B cell (primary cell): ENCODE measurements around the gene RPS6KL1. TPM values are rescaled to one million over a fixed set of nuclear protein-coding genes. Genes with fewer than 3 reads are reported as not detected.

Experiments used
- ATAC-seq: fragments of 200-7000 bp; cut with Tn5 transposase; one replicate; pipeline ENCODE4 v1.10.0; 2021; ENCODE audit warnings: low read depth, mild to moderate bottlenecking, moderate number of reproducible peaks, moderate library complexity
- CTCF ChIA-PET: fragments of 350-600 bp; sonication (Branson Sonifier 250); formaldehyde crosslinking; loops from one replicate; lab custom pipeline; 2021; ENCODE audit warnings: antibody characterized with exemption, inconsistent platforms; lab: Charles Lee
- POLR2A ChIA-PET: fragments of 350-600 bp; sonication (Branson Sonifier 250); formaldehyde crosslinking; loops from one replicate; lab custom pipeline; 2021; ENCODE audit warnings: antibody characterized with exemption; lab: Charles Lee
- DNase-seq: peaks from one replicate; pipeline ENCODE4 v3.0.0; 2013
- H2AFZ ChIP-seq: 2 replicates; pipeline ENCODE4 v1.6.1; 2012; ENCODE audit warnings: mild to moderate bottlenecking, low read depth, low read length; ENCODE audit not compliant: insufficient read depth, poor library complexity, severe bottlenecking
- H3K27ac ChIP-seq, 2 donors: 1 replicate in 1 of 2; 2 replicates in 1 of 2; pipeline ENCODE4 v1.5.1; 2012 to 2013; ENCODE audit warnings: low read length in 2 of 2, mild to moderate bottlenecking in 2 of 2, moderate library complexity in 1 of 2
- H3K27me3 ChIP-seq, 4 experiments: fragments of 200-600 bp in 1 of 4; sonication (generic) in 1 of 4; replicated peaks in 1 of 4; 1 replicate in 2 of 4; 2 replicates in 2 of 4; pipeline versions ENCODE4 v1.6.1 to v1.7.0; 2013 to 2016; ENCODE audit warnings: low read length in 3 of 4, mild to moderate bottlenecking in 2 of 4, mixed read lengths in 1 of 4, moderate library complexity in 1 of 4; ENCODE audit not compliant: insufficient read depth in 4 of 4, control insufficient read depth in 3 of 4; ENCODE audit errors: control extremely low read depth in 1 of 4
- H3K36me3 ChIP-seq, 2 experiments: replicated peaks in 1 of 2; 1 replicate in 1 of 2; 2 replicates in 1 of 2; pipeline versions ENCODE4 v1.6.1 to v1.7.1; 2013; ENCODE audit warnings: low read length in 1 of 2; ENCODE audit not compliant: insufficient read depth in 2 of 2, control insufficient read depth in 1 of 2; ENCODE audit errors: control extremely low read depth in 1 of 2, extremely low read depth in 1 of 2
- H3K4me1 ChIP-seq, 2 donors: fragments of 200-600 bp in 1 of 2; sonication (generic) in 1 of 2; 1 replicate in 1 of 2; 2 replicates in 1 of 2; pipeline versions ENCODE4 v1.5.1 to v1.6.1; 2013 to 2017; ENCODE audit warnings: low read length in 2 of 2; ENCODE audit not compliant: control insufficient read depth in 2 of 2, insufficient read depth in 2 of 2
- H3K4me2 ChIP-seq: replicated peaks from 2 replicates; pipeline ENCODE3; 2012; ENCODE audit warnings: mild to moderate bottlenecking, low read depth, low read length; ENCODE audit not compliant: poor library complexity, severe bottlenecking
- H3K4me3 ChIP-seq, 5 experiments: fragments of 200-600 bp in 1 of 5; sonication (generic) in 1 of 5; 1 replicate in 3 of 5; 2 replicates in 2 of 5; pipeline versions ENCODE4 v1.5.1 to v1.7.0; 2011 to 2016; ENCODE audit warnings: low read length in 4 of 5, mild to moderate bottlenecking in 4 of 5, low read depth in 2 of 5, control low read depth in 1 of 5, moderate library complexity in 1 of 5; ENCODE audit not compliant: insufficient read depth in 1 of 5; ENCODE audit errors: control extremely low read depth in 1 of 5, extremely low read depth in 1 of 5
- H3K79me2 ChIP-seq: fragments of 200-600 bp; sonication (generic); one replicate; pipeline ENCODE4 v1.6.0; 2016; ENCODE audit warnings: low read length; ENCODE audit not compliant: control insufficient read depth, insufficient read depth
- H3K9ac ChIP-seq: fragments of 200-600 bp; sonication (generic); 2 replicates; pipeline ENCODE4 v1.6.1; 2017; ENCODE audit warnings: mild to moderate bottlenecking, low read length, moderate library complexity
- H3K9me3 ChIP-seq, 3 donors: one replicate each; pipeline versions ENCODE4 v1.6.1 to v1.7.1; 2013; ENCODE audit warnings: low read length in 2 of 3; ENCODE audit not compliant: control insufficient read depth in 2 of 3, insufficient read depth in 1 of 3; ENCODE audit errors: control extremely low read depth in 1 of 3
- H4K20me1 ChIP-seq: 2 replicates; pipeline ENCODE4 v1.6.0; 2012; ENCODE audit warnings: mild to moderate bottlenecking, low read length; ENCODE audit not compliant: insufficient read depth, control insufficient read depth, poor library complexity, severe bottlenecking
- H3K27ac Mint-ChIP-seq: one replicate; pipeline ENCODE4 v1.8.0; 2021; ENCODE audit warnings: mixed read lengths
- H3K27me3 Mint-ChIP-seq: one replicate; pipeline ENCODE4 v1.8.0; 2021; ENCODE audit warnings: mixed read lengths
- H3K4me1 Mint-ChIP-seq: one replicate; pipeline ENCODE4 v1.8.0; 2021; ENCODE audit warnings: mixed read lengths
- H3K4me3 Mint-ChIP-seq: one replicate; pipeline ENCODE4 v1.8.0; 2021; ENCODE audit warnings: mixed read lengths
- H3K9me3 Mint-ChIP-seq: one replicate; pipeline ENCODE4 v1.8.0; 2022; ENCODE audit warnings: mixed read lengths; ENCODE audit not compliant: insufficient read depth
- EZH2 ChIP-seq: IDR thresholded peaks from 2 replicates; pipeline ENCODE4 v1.6.1; 2012; ENCODE audit warnings: borderline replicate concordance, low read depth, mild to moderate bottlenecking, moderate library complexity, low read length; ENCODE audit not compliant: insufficient read depth, poor library complexity, severe bottlenecking
- WGBS: methylation state at CpG from one replicate; pipeline ENCODE4 v1.1.5; 2013; ENCODE audit warnings: missing lambda C conversion rate; ENCODE audit not compliant: insufficient coverage; 5-methylcytosine and 5-hydroxymethylcytosine counted together
- intact Hi-C: fragments of 100-400 bp; cut with micrococcal nuclease; formaldehyde crosslinking; loops from one replicate; pipeline ENCODE4 v1.10.0; 2022
- polyA plus RNA-seq: library from polyadenylated mRNA; depleted of rRNA; stranded (reverse); fragments of >200 nt; gene quantifications from 2 replicates; pipeline ENCODE4 v1.2.3, GENCODE V29; 2012
- total RNA-seq, 2 donors: library from RNA; stranded (reverse); fragments of 120-200 nt in 1 of 2; gene quantifications; 1 replicate in 1 of 2; 2 replicates in 1 of 2; pipeline versions ENCODE4 v1.2.3 to v1.2.4, GENCODE V29; 2013 to 2022
- TF ChIP-seq, protein P1 (sequence below): fragments of 200-600 bp; IDR thresholded peaks from one replicate; pipeline ENCODE4 v1.8.0; 2022; ENCODE audit warnings: antibody characterized with exemption, mild to moderate bottlenecking

The RPS6KL1 gene
- total and polyA plus RNA-seq, 2 donors (not counting 1 experiment from before 2014, with no cell fraction given), result 3.4 to 4.4 TPM

GRCh38 chr14:74881431-74882102 is 41.5 kb downstream of the RPS6KL1 start, which contains the start of gene DLST:
DLST (plus strand) TSS chr14:74881916; CDS start chr14:74881954, 38 bp downstream.
- Histone ChIP-seq H3K27ac (peak within 1 kb of the TSS; percentile 80 to 89), H3K27me3 (no peaks in the 10 kb centered on the region), H3K79me2 (peaks cover 64% of the 10 kb centered on the region), H4K20me1 (peaks cover 39% of the 10 kb centered on the region), H3K4me3 (peak within 1 kb of the TSS; percentile 76 to 94 (median 79)), H3K9ac (peak within 1 kb of the TSS; percentile 88), H2AFZ (peak within 1 kb of the TSS; percentile 97), H3K4me2 (peak within 1 kb of the TSS; percentile 77), H3K36me3 (peaks cover 6 to 10% of the 10 kb centered on the region in 2 experiments), H3K9me3 (no peaks in the 10 kb centered on the region), H3K4me1 (peaks cover 29 to 34% of the 10 kb centered on the region in 2 donors)
- ATAC-seq, result peak; percentile 83
- Mint-ChIP-seq H3K9me3 (no peaks in the 10 kb centered on the region), H3K27me3 (no peaks in the 10 kb centered on the region), H3K27ac (peak within 1 kb of the TSS; percentile 99), H3K4me1 (peaks cover 58% of the 10 kb centered on the region), H3K4me3 (peak within 1 kb of the TSS; percentile 100)
- POLR2A ChIA-PET, result interaction anchor here (0.6 to 0.7 kb wide), 4 partner anchors 426 to 775 kb away, joined by 3 to 8 read pairs (median 6); no protein-coding TSS in a partner anchor
- WGBS, result under 1% methylated on average over 52 of the region's 53 CpGs
- DNase-seq, result peak; percentile 93
- intact Hi-C loops, result loop anchor here (1.0 kb wide), 2 partner anchors 118 to 121 kb away; partner anchors contain the start of genes EIF2B2 and YLPM1
- CTCF ChIA-PET, result interaction anchor here (2.3 to 41.3 kb wide), 3 partner anchors 19 to 207 kb away, joined by 8 to 926 read pairs (median 193); no protein-coding TSS in a partner anchor
- no peak for TF ChIP-seq EZH2
- TF ChIP-seq, protein P1, sequence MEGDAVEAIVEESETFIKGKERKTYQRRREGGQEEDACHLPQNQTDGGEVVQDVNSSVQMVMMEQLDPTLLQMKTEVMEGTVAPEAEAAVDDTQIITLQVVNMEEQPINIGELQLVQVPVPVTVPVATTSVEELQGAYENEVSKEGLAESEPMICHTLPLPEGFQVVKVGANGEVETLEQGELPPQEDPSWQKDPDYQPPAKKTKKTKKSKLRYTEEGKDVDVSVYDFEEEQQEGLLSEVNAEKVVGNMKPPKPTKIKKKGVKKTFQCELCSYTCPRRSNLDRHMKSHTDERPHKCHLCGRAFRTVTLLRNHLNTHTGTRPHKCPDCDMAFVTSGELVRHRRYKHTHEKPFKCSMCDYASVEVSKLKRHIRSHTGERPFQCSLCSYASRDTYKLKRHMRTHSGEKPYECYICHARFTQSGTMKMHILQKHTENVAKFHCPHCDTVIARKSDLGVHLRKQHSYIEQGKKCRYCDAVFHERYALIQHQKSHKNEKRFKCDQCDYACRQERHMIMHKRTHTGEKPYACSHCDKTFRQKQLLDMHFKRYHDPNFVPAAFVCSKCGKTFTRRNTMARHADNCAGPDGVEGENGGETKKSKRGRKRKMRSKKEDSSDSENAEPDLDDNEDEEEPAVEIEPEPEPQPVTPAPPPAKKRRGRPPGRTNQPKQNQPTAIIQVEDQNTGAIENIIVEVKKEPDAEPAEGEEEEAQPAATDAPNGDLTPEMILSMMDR, result no peak
